Panc1 (cell line): Measurements from ENCODE around the gene CRADD. TPM values are rescaled to one million over a fixed set of nuclear protein-coding genes. Genes with fewer than 3 reads are reported as not detected.

Experiments
- ATAC-seq: fragments of 200-7000 bp; cut with Tn5 transposase; 2 replicates; pipeline ENCODE4 v1.9.1; 2020; ENCODE audit warnings: mild to moderate bottlenecking, moderate library complexity
- BruUV-seq: library from RNA; stranded (reverse); fragments of 400-500 nt; replicated peaks from 2 replicates; lab custom pipeline; 2021; lab: Mats Ljungman, UMichigan
- CTCF ChIA-PET: fragments of 300-600 bp; sonication (Branson Sonifier 250); formaldehyde crosslinking; loops from one replicate; lab custom pipeline; 2022; ENCODE audit warnings: antibody characterized with exemption; lab: Charles Lee
- POLR2A ChIA-PET: fragments of 300-600 bp; sonication (Branson Sonifier 250); formaldehyde crosslinking; loops from one replicate; lab custom pipeline; 2022; ENCODE audit warnings: antibody characterized with exemption; lab: Charles Lee
- DNase-seq: peaks from one replicate; pipeline ENCODE4 v3.0.0-alpha.2; 2010; ENCODE audit warnings: low read depth, low spot score
- H3K27ac ChIP-seq: 2 replicates; pipeline ENCODE4 v1.5.1; 2011; ENCODE audit warnings: mild to moderate bottlenecking, low read length, inconsistent platforms
- H3K27me3 ChIP-seq: fragments of 200-500 bp; sonication (Bioruptor generic); 2 replicates; pipeline ENCODE4 v1.6.0; 2014; ENCODE audit warnings: low read length, inconsistent platforms; ENCODE audit not compliant: control insufficient read depth, insufficient read depth
- H3K36me3 ChIP-seq: fragments of 200-500 bp; sonication (Bioruptor generic); 2 replicates; pipeline ENCODE4 v1.5.1; 2014; ENCODE audit warnings: inconsistent platforms, mild to moderate bottlenecking, low read length, moderate library complexity; ENCODE audit not compliant: control insufficient read depth, insufficient read depth
- H3K4me1 ChIP-seq: 2 replicates; pipeline ENCODE4 v1.5.1; 2011; ENCODE audit warnings: inconsistent platforms, mild to moderate bottlenecking, low read length, moderate library complexity; ENCODE audit not compliant: control insufficient read depth, insufficient read depth
- H3K4me3 ChIP-seq, 2 experiments: 2 replicates each; pipeline ENCODE4 v1.5.1; 2011 to 2012; ENCODE audit warnings: low read depth in 2 of 2, low read length in 2 of 2, mild to moderate bottlenecking in 2 of 2, inconsistent platforms in 1 of 2, moderate library complexity in 1 of 2
- H3K9me3 ChIP-seq: fragments of 200-500 bp; sonication (Bioruptor generic); 2 replicates; pipeline ENCODE4 v1.5.1; 2014; ENCODE audit warnings: low read depth, mild to moderate bottlenecking, inconsistent platforms, low read length, moderate library complexity; ENCODE audit not compliant: control insufficient read depth, insufficient read depth
- POLR2AphosphoS5 ChIP-seq: IDR thresholded peaks from 2 replicates; pipeline ENCODE4 v1.6.1; 2012; ENCODE audit warnings: mild to moderate bottlenecking, low read depth, low read length, moderate library complexity
- SIN3A ChIP-seq: IDR thresholded peaks from 2 replicates; pipeline ENCODE4 v1.6.1; 2012; ENCODE audit warnings: low read depth, mild to moderate bottlenecking, low read length, moderate library complexity, borderline replicate concordance; ENCODE audit not compliant: insufficient read depth
- TCF7L2 ChIP-seq: IDR thresholded peaks from 2 replicates; pipeline ENCODE4 v1.6.1; 2011; ENCODE audit warnings: mild to moderate bottlenecking, low read depth, low read length, inconsistent platforms
- in situ Hi-C: cut with HindIII; loops from 2 replicates; pipeline ENCODE4 v1.10.0; 2016; ENCODE audit warnings: low sequenced_read_pairs, low pct_unique_long_range_greater_than_20kb
- intact Hi-C: fragments of 100-400 bp; cut with micrococcal nuclease; formaldehyde crosslinking; loops from one replicate; pipeline ENCODE4 v1.10.0; 2022; ENCODE audit not compliant: unreplicated experiment
- total RNA-seq: library from RNA; stranded (reverse); gene quantifications from one replicate; pipeline ENCODE4 v1.2.1, GENCODE V29; 2021; ENCODE audit not compliant: unreplicated experiment
- TF ChIP-seq, protein P1 (sequence below): fragments of 450-650 bp; IDR thresholded peaks from 2 replicates; pipeline ENCODE4 v1.5.1; 2017; ENCODE audit warnings: mild to moderate bottlenecking
- TF ChIP-seq, protein P2 (sequence below), 2 experiments: IDR thresholded peaks; 2 replicates each; pipeline ENCODE4 v1.6.1; 2011 to 2012; ENCODE audit warnings: low read depth in 2 of 2, control low read depth in 1 of 2, low read length in 1 of 2, mild to moderate bottlenecking in 1 of 2, moderate library complexity in 1 of 2; ENCODE audit not compliant: insufficient read depth in 1 of 2

The CRADD gene
- total RNA-seq, 1 experiment from 2014 or later: 7.0 TPM

GRCh38 chr12:93911396-93911795 is 234.2 kb downstream of the CRADD start:
- Histone ChIP-seq H3K27me3 (no peaks in the 10 kb centered on the region), H3K9me3 (no peaks in the 10 kb centered on the region), H3K36me3 (no peaks in the 10 kb centered on the region), H3K27ac (no peak overlapping the region), H3K4me3 (no peak overlapping the region), H3K4me1 (no peaks in the 10 kb centered on the region)
- intact Hi-C loops (no loop called here), in situ Hi-C loops (no loop called here)
- TF ChIP-seq, protein P1, sequence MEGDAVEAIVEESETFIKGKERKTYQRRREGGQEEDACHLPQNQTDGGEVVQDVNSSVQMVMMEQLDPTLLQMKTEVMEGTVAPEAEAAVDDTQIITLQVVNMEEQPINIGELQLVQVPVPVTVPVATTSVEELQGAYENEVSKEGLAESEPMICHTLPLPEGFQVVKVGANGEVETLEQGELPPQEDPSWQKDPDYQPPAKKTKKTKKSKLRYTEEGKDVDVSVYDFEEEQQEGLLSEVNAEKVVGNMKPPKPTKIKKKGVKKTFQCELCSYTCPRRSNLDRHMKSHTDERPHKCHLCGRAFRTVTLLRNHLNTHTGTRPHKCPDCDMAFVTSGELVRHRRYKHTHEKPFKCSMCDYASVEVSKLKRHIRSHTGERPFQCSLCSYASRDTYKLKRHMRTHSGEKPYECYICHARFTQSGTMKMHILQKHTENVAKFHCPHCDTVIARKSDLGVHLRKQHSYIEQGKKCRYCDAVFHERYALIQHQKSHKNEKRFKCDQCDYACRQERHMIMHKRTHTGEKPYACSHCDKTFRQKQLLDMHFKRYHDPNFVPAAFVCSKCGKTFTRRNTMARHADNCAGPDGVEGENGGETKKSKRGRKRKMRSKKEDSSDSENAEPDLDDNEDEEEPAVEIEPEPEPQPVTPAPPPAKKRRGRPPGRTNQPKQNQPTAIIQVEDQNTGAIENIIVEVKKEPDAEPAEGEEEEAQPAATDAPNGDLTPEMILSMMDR: no peak
- TF ChIP-seq SIN3A (no peak), TCF7L2 (no peak), POLR2AphosphoS5 (no peak)
- TF ChIP-seq, protein P2, sequence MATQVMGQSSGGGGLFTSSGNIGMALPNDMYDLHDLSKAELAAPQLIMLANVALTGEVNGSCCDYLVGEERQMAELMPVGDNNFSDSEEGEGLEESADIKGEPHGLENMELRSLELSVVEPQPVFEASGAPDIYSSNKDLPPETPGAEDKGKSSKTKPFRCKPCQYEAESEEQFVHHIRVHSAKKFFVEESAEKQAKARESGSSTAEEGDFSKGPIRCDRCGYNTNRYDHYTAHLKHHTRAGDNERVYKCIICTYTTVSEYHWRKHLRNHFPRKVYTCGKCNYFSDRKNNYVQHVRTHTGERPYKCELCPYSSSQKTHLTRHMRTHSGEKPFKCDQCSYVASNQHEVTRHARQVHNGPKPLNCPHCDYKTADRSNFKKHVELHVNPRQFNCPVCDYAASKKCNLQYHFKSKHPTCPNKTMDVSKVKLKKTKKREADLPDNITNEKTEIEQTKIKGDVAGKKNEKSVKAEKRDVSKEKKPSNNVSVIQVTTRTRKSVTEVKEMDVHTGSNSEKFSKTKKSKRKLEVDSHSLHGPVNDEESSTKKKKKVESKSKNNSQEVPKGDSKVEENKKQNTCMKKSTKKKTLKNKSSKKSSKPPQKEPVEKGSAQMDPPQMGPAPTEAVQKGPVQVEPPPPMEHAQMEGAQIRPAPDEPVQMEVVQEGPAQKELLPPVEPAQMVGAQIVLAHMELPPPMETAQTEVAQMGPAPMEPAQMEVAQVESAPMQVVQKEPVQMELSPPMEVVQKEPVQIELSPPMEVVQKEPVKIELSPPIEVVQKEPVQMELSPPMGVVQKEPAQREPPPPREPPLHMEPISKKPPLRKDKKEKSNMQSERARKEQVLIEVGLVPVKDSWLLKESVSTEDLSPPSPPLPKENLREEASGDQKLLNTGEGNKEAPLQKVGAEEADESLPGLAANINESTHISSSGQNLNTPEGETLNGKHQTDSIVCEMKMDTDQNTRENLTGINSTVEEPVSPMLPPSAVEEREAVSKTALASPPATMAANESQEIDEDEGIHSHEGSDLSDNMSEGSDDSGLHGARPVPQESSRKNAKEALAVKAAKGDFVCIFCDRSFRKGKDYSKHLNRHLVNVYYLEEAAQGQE (IDR thresholded peaks at IDR 0.05; ENCODE audit: insufficient read depth in 1 of 2, low read depth in 2 of 2, low read length in 1 of 2): no peak
- ATAC-seq (no peak), DNase-seq (no peak)
- no TSS peak for BruUV-seq
- ChIA-PET CTCF (no interaction called here), POLR2A (no interaction called here)

DNA sequence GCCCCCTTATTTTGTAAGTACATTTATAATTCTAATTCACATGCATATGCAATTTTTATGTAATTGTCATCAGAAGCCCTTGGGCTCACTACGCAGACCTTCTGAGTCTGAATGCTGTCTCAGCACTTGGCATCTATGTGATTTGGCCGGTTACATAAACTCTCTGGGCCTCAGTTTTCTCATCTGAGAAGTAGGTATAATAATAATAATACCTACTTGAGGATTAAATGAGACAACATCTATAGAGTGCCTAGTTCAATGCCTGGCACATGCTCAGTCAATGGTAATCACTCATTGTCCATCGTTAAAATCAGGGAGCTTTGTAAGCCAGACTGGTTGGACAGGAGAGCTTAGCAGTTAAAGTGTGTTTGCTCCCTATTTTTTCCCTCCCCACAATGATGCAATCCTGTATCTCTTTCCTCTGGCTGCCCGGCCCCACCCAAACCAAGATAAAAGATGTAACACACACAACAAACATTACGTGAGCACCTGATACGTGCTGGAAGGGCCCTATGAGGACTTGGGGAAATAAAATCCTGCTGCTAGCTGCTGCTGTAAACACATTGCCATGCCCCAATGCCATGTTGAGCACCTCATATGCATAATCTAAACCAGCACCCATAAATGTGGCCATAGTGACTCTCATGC is 235.0 kb downstream of the CRADD start:
- in situ Hi-C loops: no loop called here
- DNase-seq (no peak), ATAC-seq (no peak)
- ChIA-PET CTCF (no interaction called here), POLR2A (no interaction called here)
- Histone ChIP-seq H3K27me3 (no peaks in the 10 kb centered on the region), H3K36me3 (no peaks in the 10 kb centered on the region), H3K27ac (no peak overlapping the region), H3K9me3 (no peaks in the 10 kb centered on the region), H3K4me1 (no peaks in the 10 kb centered on the region), H3K4me3 (no peak overlapping the region)
- intact Hi-C loops: no loop called here
- no TSS peak for BruUV-seq
- TF ChIP-seq TCF7L2: no peak
- TF ChIP-seq, protein P2 (IDR thresholded peaks at IDR 0.05; ENCODE audit: insufficient read depth in 1 of 2, low read depth in 2 of 2, low read length in 1 of 2): no peak
- TF ChIP-seq, protein P1: no peak
- TF ChIP-seq POLR2AphosphoS5: no peak
- TF ChIP-seq SIN3A: no peak
